ENCODE measurements around the gene BET1.
A peak's percentile ranks its signal among the peaks of the same experiment; 100 is the strongest.

Gene BET1

DNA sequence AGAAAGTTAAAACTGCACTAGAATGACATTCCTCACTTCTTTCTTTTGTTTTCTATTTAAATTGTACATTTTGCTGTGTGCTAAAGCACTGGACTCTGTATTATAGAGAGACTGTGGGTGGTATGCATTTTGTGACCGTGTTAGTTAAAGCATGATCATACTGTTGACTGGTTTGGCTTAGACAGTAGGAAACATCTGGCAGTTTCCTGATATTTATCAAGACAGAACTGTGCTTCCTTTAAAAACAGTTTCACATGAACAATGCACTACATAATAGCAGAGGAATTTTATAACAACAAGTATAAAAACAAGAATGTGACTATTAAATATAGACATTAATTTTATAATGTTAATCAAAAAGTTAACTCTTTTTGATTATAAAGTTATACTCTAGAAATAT is 59.5 kb downstream of the BET1 start:
- peak; percentile 43 for ATAC-seq
- TF ChIP-seq TCF4 (CRISPR knock-in tag; IDR thresholded peaks at IDR 0.05; ENCODE audit: borderline replicate concordance) (peak; percentile 61; the same call in 1 of the 2 replicates), CSDC2 (CRISPR knock-in tag; IDR thresholded peaks at IDR 0.05) (no peak)

DNA sequence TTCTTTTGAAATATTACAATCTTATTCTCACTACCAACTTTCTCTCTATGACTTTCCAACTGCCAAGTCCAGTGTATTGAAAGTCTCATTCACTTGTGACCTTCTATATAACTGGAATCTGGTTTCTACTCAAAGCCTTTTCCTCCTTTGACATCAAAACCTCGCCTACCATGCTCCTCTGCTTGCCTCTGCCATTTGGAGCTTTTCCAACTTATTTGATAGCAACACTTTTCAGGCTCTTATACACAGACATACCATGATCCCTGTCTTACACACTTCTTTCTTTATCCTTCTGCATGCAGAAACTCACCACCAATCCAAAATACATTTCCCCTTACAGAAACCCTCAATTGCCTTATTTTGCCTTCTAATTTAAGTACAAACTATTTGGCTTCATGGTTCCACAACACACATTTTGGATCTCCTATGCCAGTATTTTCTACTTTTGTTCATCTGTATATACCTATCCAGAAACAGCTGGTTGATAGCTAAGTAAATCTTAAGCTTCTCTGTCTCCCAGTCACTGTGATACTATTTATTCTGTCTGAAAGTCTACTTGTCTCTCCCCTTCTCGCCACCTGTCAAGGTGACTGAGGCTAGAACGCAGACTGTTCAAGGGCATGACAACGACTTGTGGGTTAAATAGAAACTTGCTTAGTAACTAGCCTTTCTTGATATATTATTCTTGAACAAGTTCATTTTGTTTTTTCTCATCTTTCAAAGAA is 60.2 kb downstream of the BET1 start:
- ATAC-seq: no peak
- TF ChIP-seq CSDC2 (CRISPR knock-in tag; IDR thresholded peaks at IDR 0.05) (no peak), ZC3H10 (CRISPR knock-in tag; IDR thresholded peaks at IDR 0.05) (no peak), ESRRG (CRISPR knock-in tag; IDR thresholded peaks at IDR 0.05) (no peak), GLIS3 (CRISPR knock-in tag; IDR thresholded peaks at IDR 0.05) (no peak), RARB (CRISPR knock-in tag; IDR thresholded peaks at IDR 0.05) (no peak), PPARA (CRISPR knock-in tag; IDR thresholded peaks at IDR 0.05; ENCODE audit: borderline replicate concordance) (no peak), TCF4 (CRISPR knock-in tag; IDR thresholded peaks at IDR 0.05; ENCODE audit: borderline replicate concordance) (no peak), ZFP30 (CRISPR knock-in tag; IDR thresholded peaks at IDR 0.05) (no peak), OSR1 (CRISPR knock-in tag; IDR thresholded peaks at IDR 0.05) (no peak), POU6F1 (CRISPR knock-in tag; IDR thresholded peaks at IDR 0.05; ENCODE audit: borderline replicate concordance, low read depth) (no peak), SNAI2 (CRISPR knock-in tag; IDR thresholded peaks at IDR 0.05) (no peak), ZNF565 (CRISPR knock-in tag; conservative IDR thresholded peaks at IDR 0.05; ENCODE audit: low read depth) (no peak), TOX (CRISPR knock-in tag; IDR thresholded peaks at IDR 0.05; ENCODE audit: borderline replicate concordance) (no peak), CSRNP3 (CRISPR knock-in tag; IDR thresholded peaks at IDR 0.05) (no peak), ARNTL (CRISPR knock-in tag; IDR thresholded peaks at IDR 0.05; ENCODE audit: borderline replicate concordance, low read depth) (no peak)
- TF ChIP-seq, protein P1, sequence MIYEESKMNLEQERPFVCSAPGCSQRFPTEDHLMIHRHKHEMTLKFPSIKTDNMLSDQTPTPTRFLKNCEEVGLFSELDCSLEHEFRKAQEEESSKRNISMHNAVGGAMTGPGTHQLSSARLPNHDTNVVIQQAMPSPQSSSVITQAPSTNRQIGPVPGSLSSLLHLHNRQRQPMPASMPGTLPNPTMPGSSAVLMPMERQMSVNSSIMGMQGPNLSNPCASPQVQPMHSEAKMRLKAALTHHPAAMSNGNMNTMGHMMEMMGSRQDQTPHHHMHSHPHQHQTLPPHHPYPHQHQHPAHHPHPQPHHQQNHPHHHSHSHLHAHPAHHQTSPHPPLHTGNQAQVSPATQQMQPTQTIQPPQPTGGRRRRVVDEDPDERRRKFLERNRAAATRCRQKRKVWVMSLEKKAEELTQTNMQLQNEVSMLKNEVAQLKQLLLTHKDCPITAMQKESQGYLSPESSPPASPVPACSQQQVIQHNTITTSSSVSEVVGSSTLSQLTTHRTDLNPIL (CRISPR knock-in tag; IDR thresholded peaks at IDR 0.05; ENCODE audit: low read depth): no peak
- TF ChIP-seq, protein P2, sequence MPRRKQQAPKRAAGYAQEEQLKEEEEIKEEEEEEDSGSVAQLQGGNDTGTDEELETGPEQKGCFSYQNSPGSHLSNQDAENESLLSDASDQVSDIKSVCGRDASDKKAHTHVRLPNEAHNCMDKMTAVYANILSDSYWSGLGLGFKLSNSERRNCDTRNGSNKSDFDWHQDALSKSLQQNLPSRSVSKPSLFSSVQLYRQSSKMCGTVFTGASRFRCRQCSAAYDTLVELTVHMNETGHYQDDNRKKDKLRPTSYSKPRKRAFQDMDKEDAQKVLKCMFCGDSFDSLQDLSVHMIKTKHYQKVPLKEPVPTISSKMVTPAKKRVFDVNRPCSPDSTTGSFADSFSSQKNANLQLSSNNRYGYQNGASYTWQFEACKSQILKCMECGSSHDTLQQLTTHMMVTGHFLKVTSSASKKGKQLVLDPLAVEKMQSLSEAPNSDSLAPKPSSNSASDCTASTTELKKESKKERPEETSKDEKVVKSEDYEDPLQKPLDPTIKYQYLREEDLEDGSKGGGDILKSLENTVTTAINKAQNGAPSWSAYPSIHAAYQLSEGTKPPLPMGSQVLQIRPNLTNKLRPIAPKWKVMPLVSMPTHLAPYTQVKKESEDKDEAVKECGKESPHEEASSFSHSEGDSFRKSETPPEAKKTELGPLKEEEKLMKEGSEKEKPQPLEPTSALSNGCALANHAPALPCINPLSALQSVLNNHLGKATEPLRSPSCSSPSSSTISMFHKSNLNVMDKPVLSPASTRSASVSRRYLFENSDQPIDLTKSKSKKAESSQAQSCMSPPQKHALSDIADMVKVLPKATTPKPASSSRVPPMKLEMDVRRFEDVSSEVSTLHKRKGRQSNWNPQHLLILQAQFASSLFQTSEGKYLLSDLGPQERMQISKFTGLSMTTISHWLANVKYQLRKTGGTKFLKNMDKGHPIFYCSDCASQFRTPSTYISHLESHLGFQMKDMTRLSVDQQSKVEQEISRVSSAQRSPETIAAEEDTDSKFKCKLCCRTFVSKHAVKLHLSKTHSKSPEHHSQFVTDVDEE (CRISPR knock-in tag; IDR thresholded peaks at IDR 0.05): no peak
